Upper lobe of left lung (tissue), 6 donors: ENCODE results near the gene HDAC7. TPM values are rescaled to one million over a fixed set of nuclear protein-coding genes. Genes with fewer than 3 reads are reported as not detected.
A peak's percentile ranks its signal among the peaks of the same experiment; 100 is the strongest.

Source experiments
- ATAC-seq, 2 donors: fragments of 200-7000 bp; cut with Tn5 transposase; one replicate each; pipeline ENCODE4 v1.9.1; 2022; ENCODE audit warnings: mild to moderate bottlenecking in 2 of 2, moderate library complexity in 2 of 2; ENCODE audit not compliant: low FRiP score in 2 of 2
- DNase-seq, 2 donors: peaks; one replicate each; pipeline ENCODE4 v3.0.0-alpha.2; 2019 to 2020
- H3K27ac ChIP-seq, 4 donors: fragments of 200-600 bp; sonication (generic); one replicate each; pipeline ENCODE4 v1.5.1; 2016 to 2019
- H3K27me3 ChIP-seq, 4 donors: fragments of 200-600 bp; sonication (generic); one replicate each; pipeline ENCODE4 v1.5.1; 2017 to 2019
- H3K36me3 ChIP-seq, 4 donors: fragments of 200-600 bp; sonication (generic); one replicate each; pipeline ENCODE4 v1.5.1; 2016 to 2019
- H3K4me1 ChIP-seq, 4 donors: fragments of 200-600 bp; sonication (generic); one replicate each; pipeline ENCODE4 v1.5.1; 2018 to 2019
- H3K4me3 ChIP-seq, 4 donors: fragments of 200-600 bp; sonication (generic); one replicate each; pipeline ENCODE4 v1.5.1; 2017 to 2019; ENCODE audit warnings: mild to moderate bottlenecking in 2 of 4, moderate library complexity in 1 of 4
- H3K9me3 ChIP-seq, 4 donors: fragments of 200-600 bp; sonication (generic); one replicate each; pipeline ENCODE4 v1.5.1; 2018 to 2019
- CTCF ChIP-seq, 6 experiments: fragments of 450-650 bp in 4 of 6; fragments of 200-600 bp in 2 of 6; sonication (generic) in 2 of 6; IDR thresholded peaks; one replicate each; pipeline ENCODE4 v1.5.1; 2016 to 2019; ENCODE audit warnings: antibody characterized with exemption in 6 of 6
- EP300 ChIP-seq, 4 donors: sonication (generic); formaldehyde crosslinking; IDR thresholded peaks; one replicate each; pipeline ENCODE4 v1.5.1; 2017; ENCODE audit warnings: antibody characterized with exemption in 4 of 4, control low read depth in 2 of 4
- POLR2A ChIP-seq, 4 donors: fragments of 450-650 bp; IDR thresholded peaks; one replicate each; pipeline ENCODE4 v1.5.1; 2016 to 2017; ENCODE audit warnings: antibody characterized with exemption in 4 of 4, mild to moderate bottlenecking in 2 of 4
- POLR2AphosphoS5 ChIP-seq, 2 donors: sonication (generic); formaldehyde crosslinking; IDR thresholded peaks; one replicate each; pipeline ENCODE4 v1.5.1; 2017; ENCODE audit warnings: antibody characterized with exemption in 2 of 2
- WGBS, 2 donors: methylation state at CpG; one replicate each; pipeline ENCODE4 v1.1.5; 2017 to 2018; 5-methylcytosine and 5-hydroxymethylcytosine counted together
- total RNA-seq, 6 donors: library from RNA; depleted of rRNA in 4 of 6; stranded (reverse); fragments of >200 nt in 4 of 6; gene quantifications; one replicate each; pipeline versions ENCODE4 v1.1.0 to v1.2.1, GENCODE V29; 2016 to 2021
- donor health status: DM: no; HTN: no; CAD: no; lungs with moderate emphysema.
- donor health status: DM: no; HTN: yes; CAD: no; lungs with severe emphysema.

HDAC7 gene
- total RNA-seq, 6 donors from 2014 or later: 66.6 to 164 (median 126) TPM

GRCh38 chr12:47841501-47841900 is 21.8 kb upstream of the HDAC7 start:
- DNase-seq (no peak), ATAC-seq (no peak)
- TF ChIP-seq CTCF (IDR thresholded peaks at IDR 0.05) (no peak), EP300 (IDR thresholded peaks at IDR 0.05) (no peak), POLR2A (IDR thresholded peaks at IDR 0.05) (no peak), POLR2AphosphoS5 (IDR thresholded peaks at IDR 0.05) (no peak)
- peaks cover 21 to 42% (median 29%) of the 10 kb centered on the region in 4 donors for H3K4me1 ChIP-seq
- peaks cover 0 to 14% (median 6%) of the 10 kb centered on the region in 4 donors for H3K36me3 ChIP-seq
- H3K9me3 ChIP-seq: no peaks in the 10 kb centered on the region
- WGBS, 2 donors: 73 to 84% methylated on average over 2 of the region's 2 CpGs
- no peak overlapping the region for H3K4me3 ChIP-seq
- no peaks in the 10 kb centered on the region for H3K27me3 ChIP-seq
- no peak overlapping the region for H3K27ac ChIP-seq

DNA sequence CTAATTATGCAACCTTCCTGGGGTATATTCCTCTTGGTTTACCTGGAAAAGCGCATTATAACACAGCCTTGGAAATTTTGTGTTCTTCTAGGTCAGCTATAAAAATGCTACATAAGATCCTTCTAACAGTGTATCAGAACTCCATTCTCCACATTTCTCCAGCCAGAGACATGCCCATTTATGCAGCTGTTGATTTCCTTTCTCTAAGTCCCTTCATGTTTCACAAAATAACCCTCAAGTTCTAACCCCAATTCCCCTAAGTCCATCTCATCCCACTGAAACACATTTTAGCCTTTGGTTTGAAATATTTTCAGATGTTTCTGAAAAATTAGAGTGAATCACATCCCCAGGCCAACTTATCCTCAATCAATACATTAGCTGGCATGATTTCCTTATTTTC is 20.9 kb upstream of the HDAC7 start:
- WGBS, 2 donors: 85 to 97% methylated on average over 1 of the region's 1 CpG
- Histone ChIP-seq H3K27ac (no peak overlapping the region), H3K27me3 (no peaks in the 10 kb centered on the region), H3K4me1 (peaks cover 21 to 50% (median 37%) of the 10 kb centered on the region in 4 donors), H3K9me3 (no peaks in the 10 kb centered on the region), H3K36me3 (peaks cover 0 to 6% (median under 1%) of the 10 kb centered on the region in 4 donors), H3K4me3 (no peak overlapping the region)
- DNase-seq: no peak
- no peak for ATAC-seq
- TF ChIP-seq EP300 (IDR thresholded peaks at IDR 0.05) (no peak), POLR2A (IDR thresholded peaks at IDR 0.05) (no peak), POLR2AphosphoS5 (IDR thresholded peaks at IDR 0.05) (no peak), CTCF (IDR thresholded peaks at IDR 0.05) (no peak)

- WGBS, 2 donors: 85 to 91% methylated on average over 8 of the region's 8 CpGs
- DNase-seq (no peak), ATAC-seq (no peak)
- H3K27me3 ChIP-seq: no peaks in the 10 kb centered on the region
- H3K4me3 ChIP-seq: no peak overlapping the region
- H3K4me1 ChIP-seq: peaks cover 27 to 52% (median 41%) of the 10 kb centered on the region in 4 donors
- no peak for TF ChIP-seq EP300 (IDR thresholded peaks at IDR 0.05)
- no peak for TF ChIP-seq CTCF (IDR thresholded peaks at IDR 0.05)
- no peak for TF ChIP-seq POLR2AphosphoS5 (IDR thresholded peaks at IDR 0.05)
- TF ChIP-seq POLR2A (IDR thresholded peaks at IDR 0.05): no peak
- H3K27ac ChIP-seq: no peak overlapping the region
- peaks cover 0 to 1% (median 0%) of the 10 kb centered on the region in 4 donors for H3K36me3 ChIP-seq
- H3K9me3 ChIP-seq: no peaks in the 10 kb centered on the region
Observed at GRCh38 chr12:47839214-47839876, 19.6 kb upstream of the HDAC7 start.

DNA sequence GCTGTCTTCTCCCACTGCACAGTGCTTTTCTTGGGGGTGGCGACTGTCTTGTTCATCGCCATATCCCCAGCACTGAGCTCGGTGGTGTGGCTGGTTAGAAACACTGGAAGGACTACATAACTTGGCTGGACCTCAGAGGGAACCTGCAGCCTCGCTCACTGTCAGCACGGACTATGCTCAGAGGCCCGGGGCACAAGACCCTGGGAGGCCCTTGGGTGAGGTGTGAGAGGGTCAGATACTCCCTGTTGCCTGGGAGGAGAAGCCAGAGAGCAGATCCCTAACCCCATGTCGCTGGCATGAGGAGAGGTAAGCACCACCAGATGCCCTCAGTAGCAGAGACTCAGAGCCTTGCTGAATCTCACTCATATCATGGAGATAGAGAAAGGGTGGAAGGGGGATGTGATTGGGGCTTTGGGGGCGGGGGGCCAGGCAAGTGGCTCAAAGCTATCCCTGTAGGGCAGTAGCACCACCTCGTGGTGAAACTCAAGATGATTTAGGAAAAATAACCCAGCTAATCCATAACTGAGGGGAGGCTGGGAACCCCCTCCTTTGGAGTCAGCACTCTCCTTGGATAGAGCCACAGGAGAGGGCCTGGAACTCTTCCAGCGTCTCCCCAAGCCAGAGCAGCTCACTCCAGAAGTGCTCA is 18.7 kb upstream of the HDAC7 start:
- Histone ChIP-seq H3K9me3 (no peaks in the 10 kb centered on the region), H3K36me3 (no peaks in the 10 kb centered on the region), H3K27ac (peak overlapping the region in 1 of 4 donors; percentile 32), H3K27me3 (no peaks in the 10 kb centered on the region), H3K4me1 (peaks cover 26 to 46% (median 35%) of the 10 kb centered on the region in 4 donors), H3K4me3 (no peak overlapping the region)
- no peak for DNase-seq
- ATAC-seq: peak in 1 of 2 donors; percentile 69
- WGBS, 2 donors: 47 to 49% methylated on average over 10 of the region's 10 CpGs
- TF ChIP-seq CTCF (IDR thresholded peaks at IDR 0.05) (peak in 3 of 6 experiments; percentile 35 to 40 (median 38)), EP300 (IDR thresholded peaks at IDR 0.05) (no peak), POLR2A (IDR thresholded peaks at IDR 0.05) (no peak)
